Stimulated activated CD4-positive, alpha-beta T cell treated with anti-CD3 and anti-CD28 coated beads, Interleukin-15, amount 100 ng/mL, for 24 hours (primary cell): ENCODE data around the gene PRR13.
"Not testable (repeated sequence)": the region's sequence is repeated elsewhere in the genome, so short reads cannot be mapped to it uniquely, and the experiment has no call there.

Experiments
- DNase-seq: peaks from one replicate; pipeline ENCODE4 v3.0.0-alpha.2; 2020

The PRR13 gene

GRCh38 chr12:53439582-53439981, 2.0 kb upstream of the PRR13 start:
- DNase-seq: not testable (repeated sequence)

DNA sequence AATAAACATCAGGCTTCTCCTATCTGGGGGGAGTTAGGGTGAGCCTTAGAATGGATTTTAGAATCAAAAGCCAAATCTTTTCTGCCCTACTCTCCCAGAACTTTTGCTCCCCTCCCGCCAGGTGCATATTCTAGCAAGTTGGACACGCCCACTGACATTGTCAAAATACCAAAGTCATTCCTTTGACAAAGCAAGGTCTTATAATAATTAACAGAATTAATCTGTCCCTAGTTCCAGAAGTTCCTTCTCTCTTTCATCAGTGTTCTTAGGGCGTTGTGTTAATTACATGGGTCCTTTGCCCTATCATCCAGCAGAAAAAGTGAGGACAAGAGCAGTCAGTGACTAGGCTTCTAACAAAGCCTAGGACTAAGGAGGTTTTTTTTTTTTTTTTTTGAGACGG, 2.4 kb downstream of the PRR13 start:
- no peak for DNase-seq

GRCh38 chr12:53444593-53445325, 3.2 kb downstream of the PRR13 start:
- DNase-seq: not testable (repeated sequence)

DNA sequence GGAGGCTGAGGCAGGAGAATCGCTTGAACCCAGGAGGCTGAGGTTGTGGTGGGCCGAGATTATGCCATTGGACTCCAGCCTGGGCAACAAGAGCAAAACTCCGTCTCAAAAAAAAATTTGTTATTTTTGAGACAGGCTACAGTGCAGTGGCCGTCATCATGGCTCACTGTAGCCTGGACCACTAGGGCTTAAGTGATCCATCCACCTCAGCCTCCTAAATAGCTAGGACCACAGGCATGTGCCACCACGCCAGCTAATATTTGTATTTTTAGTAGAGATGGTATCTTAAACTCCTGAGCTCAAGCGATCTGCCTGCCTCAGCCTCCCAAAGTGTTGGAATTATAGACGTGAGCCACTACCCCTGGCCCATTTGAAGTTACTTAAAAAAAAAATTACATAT, 9.4 kb downstream of the PRR13 start:
- no peak for DNase-seq

DNA sequence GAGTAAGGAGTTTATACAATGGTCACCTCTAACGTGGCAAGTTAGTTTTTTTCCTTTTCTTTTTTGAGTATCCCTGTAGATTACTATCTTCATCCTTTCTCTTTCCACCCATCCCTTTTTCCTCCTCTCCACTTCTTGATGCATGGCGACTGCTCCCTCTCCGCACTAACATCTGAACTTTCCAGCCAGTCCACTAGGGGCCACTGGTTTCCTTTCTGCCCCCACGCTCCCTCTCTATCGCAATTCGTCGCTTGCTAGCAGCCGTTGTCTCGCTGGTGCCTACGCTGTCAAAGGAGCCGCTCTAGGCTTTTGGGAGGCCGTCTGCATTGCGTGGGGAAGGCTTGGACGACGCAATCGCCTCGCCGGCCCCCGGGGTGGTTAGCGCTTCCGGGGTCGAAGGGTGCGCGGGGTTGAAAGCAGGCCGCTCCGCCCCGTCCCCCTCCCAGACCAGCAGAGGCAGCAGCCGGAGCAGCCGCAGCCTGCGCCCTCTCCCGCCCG, 10.2 kb downstream of the PRR13 start, which contains the start of gene PCBP2:
Gene PCBP2 (plus strand): TSS at position 442 of the 498 bp plus-strand sequence. CDS start 2,699 bp downstream, outside the sequence.
- DNase-seq: peak; percentile 98

- DNase-seq: peak; percentile 79
Measured at GRCh38 chr12:53452159-53453077, 10.9 kb downstream of the PRR13 start.

GRCh38 chr12:53453953-53454640, 12.6 kb downstream of the PRR13 start:
- DNase-seq: no peak

DNA sequence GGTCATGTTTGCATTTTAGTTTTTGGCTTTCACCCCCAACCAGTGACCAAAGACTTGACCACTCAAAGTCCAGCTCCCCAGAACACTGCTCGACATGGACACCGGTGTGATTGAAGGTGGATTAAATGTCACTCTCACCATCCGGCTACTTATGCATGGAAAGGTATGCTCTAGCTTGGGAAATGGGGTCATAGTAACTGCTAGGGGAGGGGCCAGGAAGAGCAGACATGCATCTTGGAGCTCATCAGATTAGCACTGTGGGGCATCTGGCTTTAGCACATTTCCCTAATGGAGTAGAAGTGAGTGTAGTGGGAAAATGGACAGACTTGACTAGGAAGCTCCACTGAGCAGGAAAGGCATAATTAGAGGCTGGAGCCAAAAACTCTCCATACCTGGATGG, 13.2 kb downstream of the PRR13 start:
- no peak for DNase-seq

- no peak for DNase-seq
Measured at GRCh38 chr12:53456654-53457366, 15.3 kb downstream of the PRR13 start.

- DNase-seq: no peak
Measured at GRCh38 chr12:53459097-53459496, 17.6 kb downstream of the PRR13 start.

DNA sequence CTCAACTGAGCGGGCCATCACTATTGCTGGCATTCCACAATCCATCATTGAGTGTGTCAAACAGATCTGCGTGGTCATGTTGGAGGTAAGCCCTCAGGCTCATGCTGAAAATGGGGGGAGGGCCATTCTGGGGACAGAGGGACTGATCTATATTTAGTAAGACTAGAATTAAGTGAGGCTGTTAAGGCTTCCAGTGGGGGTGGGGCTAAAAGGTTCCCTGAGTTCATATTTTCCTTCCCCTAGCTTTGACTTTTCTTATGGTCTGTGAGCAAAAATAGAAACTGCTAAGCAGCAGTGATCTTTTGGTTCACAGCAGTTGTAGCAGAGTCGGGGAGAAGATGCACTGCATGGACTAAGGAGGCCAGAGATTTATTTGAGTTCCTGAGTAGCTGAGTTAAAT, 19.5 kb downstream of the PRR13 start:
- no peak for DNase-seq

- no peak for DNase-seq
Measured at GRCh38 chr12:53461591-53461990, 20.1 kb downstream of the PRR13 start.

GRCh38 chr12:53462935-53463334, 21.4 kb downstream of the PRR13 start:
- no peak for DNase-seq

DNA sequence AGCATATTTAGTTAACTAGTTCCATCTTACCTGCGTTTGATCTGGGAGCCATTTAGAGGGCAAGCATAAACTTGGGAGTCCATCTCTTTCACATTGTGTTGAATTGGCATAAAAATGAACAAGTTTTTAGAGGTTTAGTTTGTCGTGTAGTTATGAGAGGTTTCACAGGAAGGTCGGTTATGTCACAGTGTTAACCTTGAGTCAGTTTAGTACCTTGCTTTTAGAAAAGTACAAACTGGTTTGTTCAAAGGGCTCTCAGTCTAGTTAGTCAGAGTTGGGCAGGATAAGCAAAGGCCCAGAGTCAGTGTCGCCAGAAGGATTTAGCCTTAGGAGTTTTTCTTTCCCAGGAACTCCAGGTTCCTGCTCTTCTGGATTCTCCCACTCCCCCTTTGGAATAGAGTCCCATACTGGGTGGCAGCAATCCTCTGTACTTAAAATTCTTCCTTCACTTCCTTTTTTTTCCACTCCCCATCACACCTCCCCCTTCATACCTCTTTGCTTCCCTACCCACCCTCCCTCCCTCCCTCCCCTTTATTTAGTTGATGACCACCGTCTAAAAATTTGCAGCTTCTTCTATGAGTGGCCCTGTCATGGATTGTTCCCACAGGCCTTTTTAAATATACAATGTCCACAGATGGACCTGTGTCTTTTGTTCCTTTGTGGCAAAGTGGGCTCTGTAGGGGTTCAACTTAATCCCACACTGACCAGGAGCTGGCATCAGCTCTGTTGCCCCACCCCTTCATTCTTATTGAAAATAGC, 22.4 kb downstream of the PRR13 start:
- no peak for DNase-seq

GRCh38 chr12:53464685-53465418, 23.3 kb downstream of the PRR13 start:
- DNase-seq: no peak

DNA sequence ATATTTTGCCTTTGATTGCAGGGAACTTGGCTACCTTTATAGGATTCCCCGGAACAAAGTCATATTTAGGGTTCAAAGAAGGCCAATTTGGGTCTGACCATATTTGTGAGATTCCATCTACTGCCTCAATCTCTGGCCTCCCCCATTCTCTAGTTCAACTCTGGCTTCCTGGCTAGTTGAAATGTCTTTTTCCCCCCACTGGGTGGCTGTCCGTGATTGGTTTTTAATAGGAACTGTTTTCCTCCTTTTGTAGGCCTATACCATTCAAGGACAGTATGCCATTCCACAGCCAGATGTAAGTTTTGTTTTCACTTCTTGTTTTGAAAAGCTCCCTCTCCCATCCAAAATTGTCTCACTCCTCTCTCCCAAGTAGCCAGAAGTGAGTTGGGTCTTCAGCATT, 24.1 kb downstream of the PRR13 start:
- DNase-seq: no peak

GRCh38 chr12:53466640-53467039, 25.1 kb downstream of the PRR13 start:
- no peak for DNase-seq

GRCh38 chr12:53467082-53467481, 25.5 kb downstream of the PRR13 start:
- DNase-seq: no peak

- no peak for DNase-seq
Measured at GRCh38 chr12:53467880-53468279, 26.3 kb downstream of the PRR13 start.

- no peak for DNase-seq
Measured at GRCh38 chr12:53468282-53468681, 26.7 kb downstream of the PRR13 start.

DNA sequence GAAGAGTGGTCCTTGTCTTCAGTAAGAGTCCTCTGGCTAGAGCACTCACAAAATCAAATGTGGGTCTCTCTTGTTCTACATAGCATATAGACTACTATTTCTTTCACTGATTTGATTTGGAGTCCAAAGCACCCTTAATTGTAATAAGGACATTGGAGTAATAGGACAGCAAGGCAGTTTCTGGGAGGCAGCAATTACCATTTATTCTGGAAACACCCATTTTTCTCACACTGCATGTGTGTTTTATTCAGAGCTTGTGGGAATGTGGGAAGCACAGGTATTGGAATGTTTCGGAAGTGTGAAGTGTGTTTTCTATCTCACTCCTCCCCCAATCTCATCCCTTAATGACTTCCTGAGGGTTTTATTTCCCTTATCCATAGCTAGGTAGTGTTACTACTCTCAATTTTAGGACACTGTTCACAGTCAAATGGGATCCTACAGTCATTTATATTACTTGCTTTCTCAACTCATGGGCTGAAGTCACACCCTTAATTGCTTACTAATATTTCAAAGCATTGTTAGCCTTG, 30.6 kb downstream of the PRR13 start:
- DNase-seq: no peak
